Lower leg skin (tissue), 4 donors: ENCODE data around the gene CTAG1B. TPM values are rescaled to one million over a fixed set of nuclear protein-coding genes. Genes with fewer than 3 reads are reported as not detected.

ENCODE experiments used
- DNase-seq, 2 donors: peaks; one replicate each; pipeline ENCODE4 v3.0.0-alpha.2; 2019; ENCODE audit warnings: low spot score in 2 of 2
- H3K4me3 ChIP-seq: fragments of 200-600 bp; sonication (generic); 2 replicates; pipeline ENCODE4 v1.5.1; 2017; ENCODE audit warnings: mild to moderate bottlenecking, low read depth; ENCODE audit not compliant: poor library complexity, severe bottlenecking
- POLR2A ChIP-seq, 2 donors: fragments of 450-650 bp; IDR thresholded peaks; one replicate each; pipeline ENCODE4 v1.6.1; 2016 to 2017; ENCODE audit warnings: antibody characterized with exemption in 2 of 2, mild to moderate bottlenecking in 1 of 2, moderate library complexity in 1 of 2
- WGBS, 2 donors: methylation state at CpG; one replicate each; pipeline ENCODE4 v1.1.5; 2018; 5-methylcytosine and 5-hydroxymethylcytosine counted together
- intact Hi-C: fragments of 100-400 bp; cut with DNase I; formaldehyde crosslinking; loops from one replicate; pipeline ENCODE4 v1.15.0; 2023; ENCODE audit warnings: low total_unique reads
- total RNA-seq, 4 donors: library from RNA; depleted of rRNA; stranded (reverse); fragments of >200 nt; gene quantifications; one replicate each; pipeline ENCODE4 v1.1.0, GENCODE V29; 2016
- TF ChIP-seq, protein P1 (sequence below), 3 donors: fragments of 450-650 bp; IDR thresholded peaks; one replicate each; pipeline ENCODE4 v1.5.1; 2016; ENCODE audit warnings: antibody characterized with exemption in 3 of 3, mild to moderate bottlenecking in 3 of 3, moderate library complexity in 2 of 3

The CTAG1B gene
- total RNA-seq, 4 donors from 2014 or later: not detected

DNA sequence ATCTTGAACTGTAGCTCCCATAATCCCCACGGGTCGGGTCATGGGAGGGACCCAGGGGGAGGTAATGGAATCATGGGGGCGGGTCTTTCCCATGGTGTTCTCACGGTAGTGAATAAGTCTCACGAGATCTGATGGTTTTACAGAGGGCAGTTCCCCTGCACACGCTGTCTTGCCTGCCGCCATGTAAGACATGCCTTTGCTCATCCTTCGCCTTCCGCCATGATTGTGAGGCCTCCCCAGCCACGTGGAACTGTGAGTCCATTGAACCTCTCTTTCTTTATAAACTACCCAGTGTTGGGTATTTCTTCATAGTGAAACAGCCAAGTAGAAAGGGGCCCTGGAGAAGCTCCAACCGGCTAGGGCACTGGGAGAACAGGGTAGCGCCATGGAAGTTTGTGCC lies 21.9 kb downstream of the CTAG1B start:
- H3K4me3 ChIP-seq: no peak overlapping the region
- DNase-seq: peak in 1 of 2 donors; percentile 59
- WGBS, 2 donors: 72 to 80% methylated on average over 12 of the region's 12 CpGs
- intact Hi-C loops: no loop called here
- no peak for TF ChIP-seq POLR2A (IDR thresholded peaks at IDR 0.05)
- TF ChIP-seq, protein P1, sequence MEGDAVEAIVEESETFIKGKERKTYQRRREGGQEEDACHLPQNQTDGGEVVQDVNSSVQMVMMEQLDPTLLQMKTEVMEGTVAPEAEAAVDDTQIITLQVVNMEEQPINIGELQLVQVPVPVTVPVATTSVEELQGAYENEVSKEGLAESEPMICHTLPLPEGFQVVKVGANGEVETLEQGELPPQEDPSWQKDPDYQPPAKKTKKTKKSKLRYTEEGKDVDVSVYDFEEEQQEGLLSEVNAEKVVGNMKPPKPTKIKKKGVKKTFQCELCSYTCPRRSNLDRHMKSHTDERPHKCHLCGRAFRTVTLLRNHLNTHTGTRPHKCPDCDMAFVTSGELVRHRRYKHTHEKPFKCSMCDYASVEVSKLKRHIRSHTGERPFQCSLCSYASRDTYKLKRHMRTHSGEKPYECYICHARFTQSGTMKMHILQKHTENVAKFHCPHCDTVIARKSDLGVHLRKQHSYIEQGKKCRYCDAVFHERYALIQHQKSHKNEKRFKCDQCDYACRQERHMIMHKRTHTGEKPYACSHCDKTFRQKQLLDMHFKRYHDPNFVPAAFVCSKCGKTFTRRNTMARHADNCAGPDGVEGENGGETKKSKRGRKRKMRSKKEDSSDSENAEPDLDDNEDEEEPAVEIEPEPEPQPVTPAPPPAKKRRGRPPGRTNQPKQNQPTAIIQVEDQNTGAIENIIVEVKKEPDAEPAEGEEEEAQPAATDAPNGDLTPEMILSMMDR (IDR thresholded peaks at IDR 0.05): no peak

DNA sequence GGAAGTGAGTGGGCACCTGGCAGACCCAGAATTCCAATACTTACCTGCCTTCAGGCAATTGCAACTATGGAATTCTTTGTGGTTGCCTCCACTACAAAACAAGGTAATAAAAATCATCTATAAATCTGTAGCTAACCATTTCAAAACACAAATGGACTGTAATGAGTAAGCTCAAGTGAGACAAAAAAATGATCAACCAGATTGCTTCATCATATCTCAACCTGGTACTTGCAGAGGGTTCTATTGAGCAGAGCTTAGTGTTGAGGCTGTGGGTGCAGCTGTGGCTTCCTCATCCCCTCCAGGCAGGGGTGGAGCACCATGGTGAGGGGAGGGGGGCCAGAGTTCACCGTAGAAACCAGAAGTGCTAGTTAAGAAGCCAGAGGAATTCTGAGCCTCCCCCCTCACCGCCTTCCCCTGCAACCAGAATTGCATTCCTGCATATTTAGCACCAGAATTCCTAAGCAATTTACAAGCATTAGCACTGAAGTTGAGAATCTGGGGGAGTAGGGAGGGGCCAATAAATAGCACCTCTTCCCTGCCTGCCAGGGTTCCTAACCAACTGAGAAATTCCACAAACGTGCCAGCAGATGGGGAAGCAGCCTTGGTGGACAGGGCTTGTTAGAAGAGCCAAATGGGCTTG lies 22.7 kb downstream of the CTAG1B start:
- intact Hi-C loops: no loop called here
- TF ChIP-seq, protein P1 (IDR thresholded peaks at IDR 0.05): no peak
- TF ChIP-seq POLR2A (IDR thresholded peaks at IDR 0.05): no peak
- H3K4me3 ChIP-seq: no peak overlapping the region
- DNase-seq: peak in 1 of 2 donors; percentile 81
- 9 to 19% methylated on average over 3 of the region's 3 CpGs for WGBS, 2 donors

DNA sequence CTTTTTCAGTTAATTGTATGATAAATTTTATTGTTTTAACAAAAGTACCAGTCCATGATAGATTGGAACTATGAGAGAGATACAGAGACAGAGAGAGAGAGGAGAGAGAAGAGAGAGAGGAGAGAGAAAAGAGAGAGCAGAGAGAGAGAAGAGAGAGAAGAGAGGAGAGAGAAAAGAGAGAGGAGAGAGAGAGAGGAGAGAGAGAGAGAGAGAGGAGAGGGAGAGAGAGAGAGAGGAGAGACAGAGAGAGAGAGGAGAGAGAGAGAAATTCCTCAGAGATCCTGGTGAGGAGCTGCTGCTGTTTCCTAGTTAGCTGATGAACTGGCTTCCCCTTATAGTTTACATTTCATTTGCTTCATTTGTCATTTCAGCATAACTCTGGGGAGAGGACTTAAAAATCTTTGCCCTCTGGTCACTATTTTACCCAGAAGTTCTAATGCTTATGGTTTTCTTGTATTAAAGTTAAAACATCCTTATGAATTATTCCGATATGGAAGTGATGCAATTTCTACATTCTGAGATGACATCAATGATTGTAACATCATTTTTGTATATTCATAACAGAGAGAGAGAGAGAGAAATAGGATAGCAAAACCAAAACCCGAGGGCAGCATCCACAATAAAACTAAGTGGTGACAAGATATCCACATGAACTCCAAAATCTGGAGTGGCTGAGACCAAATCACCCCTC lies 23.4 kb downstream of the CTAG1B start:
- no peak for DNase-seq
- 29 to 43% methylated on average over 2 of the region's 2 CpGs for WGBS, 2 donors
- TF ChIP-seq, protein P1 (IDR thresholded peaks at IDR 0.05): no peak
- intact Hi-C loops: no loop called here
- H3K4me3 ChIP-seq: no peak overlapping the region

DNA sequence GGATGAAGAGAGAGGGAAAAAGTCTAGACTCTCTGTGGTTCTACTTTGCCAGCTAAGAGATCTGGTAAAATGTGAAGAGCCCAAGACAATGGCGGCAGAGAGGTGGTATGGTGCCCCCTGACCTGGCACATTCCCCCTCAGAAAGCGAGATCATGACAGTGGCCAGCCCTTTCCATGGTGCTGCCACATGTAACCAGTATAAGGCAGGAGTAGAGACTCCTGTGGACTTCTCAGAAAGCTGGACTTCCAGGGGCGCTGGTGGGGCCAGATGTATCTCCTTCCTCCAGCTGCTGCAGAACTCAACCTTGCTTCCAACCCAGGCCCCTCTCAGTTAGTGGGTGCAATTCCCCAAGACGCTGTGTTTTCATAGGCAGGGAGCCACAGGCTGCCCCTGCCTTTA lies 24.6 kb downstream of the CTAG1B start:
- no peak overlapping the region for H3K4me3 ChIP-seq
- no peak for TF ChIP-seq POLR2A (IDR thresholded peaks at IDR 0.05)
- TF ChIP-seq, protein P1 (IDR thresholded peaks at IDR 0.05): no peak
- peak in 1 of 2 donors; percentile 29 for DNase-seq
- intact Hi-C loops: no loop called here
- 73 to 86% methylated on average over 3 to 4 of the region's 4 CpGs for WGBS, 2 donors

DNA sequence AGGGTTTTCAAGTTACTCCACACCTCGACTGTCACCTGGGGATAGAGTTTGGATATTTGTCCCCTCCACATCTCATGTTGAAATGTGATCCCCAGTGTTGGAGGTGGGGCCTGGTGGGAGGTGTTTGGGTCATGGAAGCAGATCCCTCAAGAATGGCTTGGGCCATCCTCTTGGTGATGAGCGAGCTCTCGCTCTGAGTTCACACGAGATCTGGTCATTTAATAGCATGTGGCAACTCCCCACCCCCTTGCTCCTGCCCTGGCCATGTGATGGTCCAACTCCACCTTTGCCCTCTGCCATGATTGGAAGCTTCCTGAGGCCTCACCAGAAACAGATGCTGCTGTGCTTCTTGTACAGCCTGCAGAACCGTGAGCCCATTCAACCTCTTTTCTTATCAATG lies 25.9 kb downstream of the CTAG1B start:
- intact Hi-C loops: no loop called here
- no peak overlapping the region for H3K4me3 ChIP-seq
- TF ChIP-seq, protein P1 (IDR thresholded peaks at IDR 0.05): no peak
- TF ChIP-seq POLR2A (IDR thresholded peaks at IDR 0.05): no peak
- peak in 1 of 2 donors; percentile 54 for DNase-seq
- WGBS, 2 donors: 84 to 95% methylated on average over 5 of the region's 5 CpGs
